ENCODE data around the gene ATF5.
"Not testable (repeated sequence)": the region's sequence is repeated elsewhere in the genome, so short reads cannot be mapped to it uniquely, and the experiment has no call there.

Gene ATF5

DNA sequence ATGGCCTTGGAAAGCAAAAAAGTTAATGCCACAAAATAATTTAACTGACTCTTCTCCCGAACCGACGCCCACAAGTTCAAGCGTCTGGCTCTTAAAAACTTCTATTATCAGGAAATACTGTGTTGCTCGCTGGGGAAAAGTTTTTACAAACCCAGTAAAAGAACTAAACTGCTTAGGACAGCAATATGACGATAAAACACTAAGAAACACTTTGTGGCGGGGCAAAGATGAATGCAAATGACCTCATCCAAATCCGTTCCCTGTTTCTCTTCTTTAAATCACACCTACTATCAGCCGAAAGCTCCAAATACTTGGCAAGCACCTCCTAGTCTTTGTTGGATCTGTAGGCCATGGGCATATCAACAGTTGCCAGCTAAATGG is 27.1 kb downstream of the ATF5 start:
- no peak for DNase-seq
- no peak overlapping the region for H3K27ac ChIP-seq (ENCODE audit: insufficient read depth, low read length, poor library complexity, severe bottlenecking)
- no peak overlapping the region for H3K4me3 ChIP-seq (ENCODE audit: insufficient read depth, low read depth, low read length, poor library complexity, severe bottlenecking)
- no peaks in the 10 kb centered on the region for H3K9me3 ChIP-seq (ENCODE audit: control insufficient read depth, low read length)
- H3K36me3 ChIP-seq (ENCODE audit: control insufficient read depth, insufficient read depth, low read length) = no peaks in the 10 kb centered on the region
- H3K4me1 ChIP-seq (ENCODE audit: control insufficient read depth, insufficient read depth, low read length, poor library complexity, severe bottlenecking) = no peaks in the 10 kb centered on the region
- no peaks in the 10 kb centered on the region for H3K27me3 ChIP-seq (replicated peaks; ENCODE audit: control insufficient read depth, insufficient read depth, low read length, poor library complexity, severe bottlenecking)

DNA sequence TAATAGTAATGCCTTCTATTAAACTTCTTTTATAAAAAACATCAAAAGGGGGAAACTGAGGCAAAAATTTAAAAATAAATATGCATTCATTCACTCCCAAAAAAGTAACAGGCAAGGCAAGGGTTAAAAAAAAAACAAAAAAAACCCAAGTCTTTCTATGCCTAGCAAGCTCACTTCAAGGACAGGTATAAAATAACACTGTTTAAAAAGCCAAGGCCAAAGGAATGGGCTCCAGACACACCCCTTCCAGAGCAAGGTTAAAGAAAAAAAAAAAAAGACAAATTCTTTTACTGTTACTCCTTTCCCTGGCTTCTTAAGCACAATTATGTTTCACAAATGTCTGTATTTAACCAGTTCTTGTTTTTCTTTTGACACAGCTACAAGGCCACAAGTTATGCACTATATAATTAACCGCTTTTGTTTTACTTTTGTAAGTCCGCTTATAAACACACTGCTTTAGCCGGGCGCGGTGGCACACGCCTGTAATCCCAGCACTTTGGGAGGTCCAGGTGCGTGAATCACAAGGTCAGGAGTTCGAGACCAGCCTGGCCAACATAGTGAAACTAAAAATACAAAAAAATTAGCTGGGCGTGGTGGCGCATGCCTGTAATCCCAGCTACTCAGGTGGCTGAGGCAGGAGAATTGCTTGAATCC is 28.4 kb downstream of the ATF5 start:
- Histone ChIP-seq H3K27me3 (replicated peaks; ENCODE audit: control insufficient read depth, insufficient read depth, low read length, poor library complexity, severe bottlenecking) (no peaks in the 10 kb centered on the region), H3K9me3 (ENCODE audit: control insufficient read depth, low read length) (no peaks in the 10 kb centered on the region), H3K36me3 (ENCODE audit: control insufficient read depth, insufficient read depth, low read length) (no peaks in the 10 kb centered on the region), H3K27ac (ENCODE audit: insufficient read depth, low read length, poor library complexity, severe bottlenecking) (no peak overlapping the region), H3K4me1 (ENCODE audit: control insufficient read depth, insufficient read depth, low read length, poor library complexity, severe bottlenecking) (no peaks in the 10 kb centered on the region), H3K4me3 (ENCODE audit: insufficient read depth, low read depth, low read length, poor library complexity, severe bottlenecking) (no peak overlapping the region)
- DNase-seq = no peak

GRCh38 chr19:49958144-49958543 is 29.1 kb downstream of the ATF5 start:
- H3K27me3 ChIP-seq (replicated peaks; ENCODE audit: control insufficient read depth, insufficient read depth, low read length, poor library complexity, severe bottlenecking); H3K9me3 ChIP-seq (ENCODE audit: control insufficient read depth, low read length); H3K4me1 ChIP-seq (ENCODE audit: control insufficient read depth, insufficient read depth, low read length, poor library complexity, severe bottlenecking); DNase-seq; H3K36me3 ChIP-seq (ENCODE audit: control insufficient read depth, insufficient read depth, low read length); H3K4me3 ChIP-seq (ENCODE audit: insufficient read depth, low read depth, low read length, poor library complexity, severe bottlenecking); H3K27ac ChIP-seq (ENCODE audit: insufficient read depth, low read length, poor library complexity, severe bottlenecking): not testable (repeated sequence)

DNA sequence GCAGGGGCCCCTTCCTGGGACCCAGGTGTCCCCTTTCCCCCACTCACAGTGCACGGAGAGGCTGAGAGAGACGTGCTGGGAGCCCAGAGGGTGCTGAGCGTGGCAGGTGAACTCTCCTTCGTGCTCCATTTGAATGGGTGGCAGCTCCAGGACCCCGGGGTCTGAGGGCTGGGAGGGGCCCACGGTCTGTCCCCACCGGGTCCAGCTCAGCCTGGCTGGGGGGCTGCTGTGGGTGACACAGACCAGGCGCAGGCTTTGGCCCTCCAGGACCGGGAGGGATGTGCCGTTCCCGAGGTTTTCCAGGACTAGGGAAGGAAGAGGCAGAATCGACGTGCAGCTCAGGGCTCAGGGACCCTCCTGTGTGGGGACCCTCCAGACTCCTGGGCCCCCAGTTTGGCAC is 29.6 kb downstream of the ATF5 start:
- H3K27ac ChIP-seq (ENCODE audit: insufficient read depth, low read length, poor library complexity, severe bottlenecking); H3K36me3 ChIP-seq (ENCODE audit: control insufficient read depth, insufficient read depth, low read length); H3K4me1 ChIP-seq (ENCODE audit: control insufficient read depth, insufficient read depth, low read length, poor library complexity, severe bottlenecking); H3K4me3 ChIP-seq (ENCODE audit: insufficient read depth, low read depth, low read length, poor library complexity, severe bottlenecking); H3K27me3 ChIP-seq (replicated peaks; ENCODE audit: control insufficient read depth, insufficient read depth, low read length, poor library complexity, severe bottlenecking); H3K9me3 ChIP-seq (ENCODE audit: control insufficient read depth, low read length); DNase-seq: not testable (repeated sequence)

GRCh38 chr19:49959892-49960291 is 30.9 kb downstream of the ATF5 start:
- not testable (repeated sequence) for DNase-seq; H3K9me3 ChIP-seq (ENCODE audit: control insufficient read depth, low read length); H3K36me3 ChIP-seq (ENCODE audit: control insufficient read depth, insufficient read depth, low read length); H3K27me3 ChIP-seq (replicated peaks; ENCODE audit: control insufficient read depth, insufficient read depth, low read length, poor library complexity, severe bottlenecking); H3K4me1 ChIP-seq (ENCODE audit: control insufficient read depth, insufficient read depth, low read length, poor library complexity, severe bottlenecking); H3K4me3 ChIP-seq (ENCODE audit: insufficient read depth, low read depth, low read length, poor library complexity, severe bottlenecking); H3K27ac ChIP-seq (ENCODE audit: insufficient read depth, low read length, poor library complexity, severe bottlenecking)

DNA sequence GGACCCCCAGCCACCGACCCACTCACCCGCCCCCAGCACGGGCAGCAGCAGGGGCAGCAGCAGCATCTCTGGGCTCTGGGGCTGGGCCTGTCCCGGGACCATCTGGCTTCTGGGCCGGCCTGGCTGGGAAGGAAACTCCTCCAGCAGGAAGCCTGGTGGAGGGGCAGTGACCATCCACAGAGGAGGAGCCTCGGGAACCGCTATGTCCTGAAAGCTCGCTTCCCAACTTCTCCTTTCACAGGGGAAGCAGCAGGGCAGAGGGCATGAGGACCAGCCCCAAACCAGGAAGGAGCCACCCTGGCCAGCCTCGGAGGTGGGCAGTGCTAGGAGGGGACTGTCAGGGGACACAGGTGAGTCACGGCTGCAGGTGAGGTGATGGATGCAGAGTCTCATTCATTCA is 32.0 kb downstream of the ATF5 start, which contains the start of gene SIGLEC11:
SIGLEC11 (minus strand) TSS at position 193 of the 400 bp plus-strand sequence; CDS start at position 102, 91 bp downstream.
- not testable (repeated sequence) for H3K4me1 ChIP-seq (ENCODE audit: control insufficient read depth, insufficient read depth, low read length, poor library complexity, severe bottlenecking); DNase-seq; H3K9me3 ChIP-seq (ENCODE audit: control insufficient read depth, low read length); H3K36me3 ChIP-seq (ENCODE audit: control insufficient read depth, insufficient read depth, low read length); H3K27me3 ChIP-seq (replicated peaks; ENCODE audit: control insufficient read depth, insufficient read depth, low read length, poor library complexity, severe bottlenecking); H3K4me3 ChIP-seq (ENCODE audit: insufficient read depth, low read depth, low read length, poor library complexity, severe bottlenecking); H3K27ac ChIP-seq (ENCODE audit: insufficient read depth, low read length, poor library complexity, severe bottlenecking)

DNA sequence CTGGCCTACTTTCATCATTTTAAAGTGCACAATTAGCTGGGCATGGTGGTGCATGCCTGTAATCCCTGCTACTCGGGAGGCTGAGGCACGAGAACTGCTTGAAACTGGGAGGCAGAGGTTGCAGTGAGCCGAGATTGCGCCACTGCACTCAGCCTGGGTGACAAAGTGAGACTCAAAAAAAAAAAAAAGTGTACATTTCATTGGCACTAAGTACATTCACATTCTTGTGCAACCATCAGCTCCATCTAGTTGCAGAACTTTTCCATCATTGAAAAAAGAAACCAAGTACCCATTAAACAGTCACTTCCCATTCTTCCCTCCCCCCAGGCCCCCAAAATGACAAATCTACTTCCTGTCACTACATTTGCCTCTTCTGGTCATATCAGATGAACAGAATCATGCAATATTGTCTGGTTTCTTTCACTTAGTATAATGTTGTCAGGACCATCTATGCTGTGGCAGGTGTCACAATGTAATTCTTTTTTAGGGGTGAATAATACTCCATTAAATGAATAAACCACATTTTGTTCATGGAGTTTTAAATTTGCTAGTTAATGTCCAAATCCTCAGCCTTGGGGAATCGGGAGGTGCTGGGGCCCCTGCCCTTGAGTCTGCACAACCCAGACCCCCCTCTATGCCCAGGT is 39.4 kb downstream of the ATF5 start:
- Histone ChIP-seq H3K4me3 (ENCODE audit: insufficient read depth, low read depth, low read length, poor library complexity, severe bottlenecking) (no peak overlapping the region), H3K9me3 (ENCODE audit: control insufficient read depth, low read length) (no peaks in the 10 kb centered on the region), H3K27ac (ENCODE audit: insufficient read depth, low read length, poor library complexity, severe bottlenecking) (no peak overlapping the region), H3K4me1 (ENCODE audit: control insufficient read depth, insufficient read depth, low read length, poor library complexity, severe bottlenecking) (no peaks in the 10 kb centered on the region), H3K27me3 (replicated peaks; ENCODE audit: control insufficient read depth, insufficient read depth, low read length, poor library complexity, severe bottlenecking) (peaks cover 2% of the 10 kb centered on the region), H3K36me3 (ENCODE audit: control insufficient read depth, insufficient read depth, low read length) (no peaks in the 10 kb centered on the region)
- DNase-seq = no peak

DNA sequence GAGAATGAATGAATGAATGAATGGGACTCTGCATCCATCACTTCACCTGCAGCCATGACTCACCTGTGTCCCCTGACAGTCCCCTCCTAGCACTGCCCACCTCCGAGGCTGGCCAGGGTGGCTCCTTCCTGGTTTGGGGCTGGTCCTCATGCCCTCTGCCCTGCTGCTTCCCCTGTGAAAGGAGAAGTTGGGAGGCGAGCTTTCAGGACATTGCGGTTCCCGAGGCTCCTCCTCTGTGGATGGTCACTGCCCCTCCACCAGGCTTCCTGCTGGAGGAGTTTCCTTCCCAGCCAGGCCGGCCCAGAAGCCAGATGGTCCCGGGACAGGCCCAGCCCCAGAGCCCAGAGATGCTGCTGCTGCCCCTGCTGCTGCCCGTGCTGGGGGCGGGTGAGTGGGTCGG is 40.4 kb downstream of the ATF5 start:
- not testable (repeated sequence) for DNase-seq; H3K4me1 ChIP-seq (ENCODE audit: control insufficient read depth, insufficient read depth, low read length, poor library complexity, severe bottlenecking); H3K4me3 ChIP-seq (ENCODE audit: insufficient read depth, low read depth, low read length, poor library complexity, severe bottlenecking); H3K36me3 ChIP-seq (ENCODE audit: control insufficient read depth, insufficient read depth, low read length); H3K9me3 ChIP-seq (ENCODE audit: control insufficient read depth, low read length); H3K27me3 ChIP-seq (replicated peaks; ENCODE audit: control insufficient read depth, insufficient read depth, low read length, poor library complexity, severe bottlenecking); H3K27ac ChIP-seq (ENCODE audit: insufficient read depth, low read length, poor library complexity, severe bottlenecking)

GRCh38 chr19:49971991-49972411 is 43.0 kb downstream of the ATF5 start:
- Histone ChIP-seq H3K9me3 (ENCODE audit: control insufficient read depth, low read length) (no peaks in the 10 kb centered on the region), H3K27me3 (replicated peaks; ENCODE audit: control insufficient read depth, insufficient read depth, low read length, poor library complexity, severe bottlenecking) (peaks cover 2% of the 10 kb centered on the region), H3K27ac (ENCODE audit: insufficient read depth, low read length, poor library complexity, severe bottlenecking) (no peak overlapping the region), H3K4me3 (ENCODE audit: insufficient read depth, low read depth, low read length, poor library complexity, severe bottlenecking) (no peak overlapping the region), H3K4me1 (ENCODE audit: control insufficient read depth, insufficient read depth, low read length, poor library complexity, severe bottlenecking) (no peaks in the 10 kb centered on the region), H3K36me3 (ENCODE audit: control insufficient read depth, insufficient read depth, low read length) (peaks cover 15% of the 10 kb centered on the region)
- DNase-seq = no peak

- Histone ChIP-seq H3K9me3 (ENCODE audit: control insufficient read depth, low read length) (no peaks in the 10 kb centered on the region), H3K27ac (ENCODE audit: insufficient read depth, low read length, poor library complexity, severe bottlenecking) (no peak overlapping the region), H3K36me3 (ENCODE audit: control insufficient read depth, insufficient read depth, low read length) (peaks cover 19% of the 10 kb centered on the region), H3K4me1 (ENCODE audit: control insufficient read depth, insufficient read depth, low read length, poor library complexity, severe bottlenecking) (no peaks in the 10 kb centered on the region), H3K4me3 (ENCODE audit: insufficient read depth, low read depth, low read length, poor library complexity, severe bottlenecking) (no peak overlapping the region), H3K27me3 (replicated peaks; ENCODE audit: control insufficient read depth, insufficient read depth, low read length, poor library complexity, severe bottlenecking) (peaks cover 2% of the 10 kb centered on the region)
- no peak for DNase-seq
Measured at GRCh38 chr19:49972841-49973240, 43.8 kb downstream of the ATF5 start.

Measured in effector memory CD4-positive, alpha-beta T cell (primary cell).